ENCODE results near the gene FGD6. TPM values are rescaled to one million over a fixed set of nuclear protein-coding genes. Genes with fewer than 3 reads are reported as not detected.

Gene FGD6
- total and polyA plus RNA-seq, 2 donors (not counting 1 experiment from before 2014, with no cell fraction given), result 1.2 to 8.4 TPM

GRCh38 chr12:95220190-95220589 is 2.9 kb upstream of the FGD6 start:
- peaks cover 76% of the 10 kb centered on the region for H3K79me2 ChIP-seq (ENCODE audit: control insufficient read depth, insufficient read depth, low read length)
- no peaks in the 10 kb centered on the region for H3K9me3 Mint-ChIP-seq (ENCODE audit: insufficient read depth)
- H3K27ac Mint-ChIP-seq, result no peak overlapping the region
- H3K27ac ChIP-seq (ENCODE audit: low read length in 2 of 2), result no peak overlapping the region
- no peak for TF ChIP-seq CTCF (IDR thresholded peaks at IDR 0.05)
- no peak for TF ChIP-seq EZH2 (IDR thresholded peaks at IDR 0.05; ENCODE audit: borderline replicate concordance, insufficient read depth, low read depth, low read length, poor library complexity, severe bottlenecking)
- DNase-seq, result no peak
- ChIA-PET CTCF (interaction anchor here (1.3 kb wide), 1 partner anchor 103 kb away, joined by 4 read pairs; no protein-coding TSS in a partner anchor), POLR2A (no interaction called here)
- no peak overlapping the region for H3K9ac ChIP-seq (ENCODE audit: low read length)
- peaks cover 42% of the 10 kb centered on the region for H3K4me1 Mint-ChIP-seq
- H2AFZ ChIP-seq (ENCODE audit: insufficient read depth, low read depth, low read length, poor library complexity, severe bottlenecking), result no peak overlapping the region
- H3K27me3 Mint-ChIP-seq, result no peaks in the 10 kb centered on the region
- no peaks in the 10 kb centered on the region for H3K9me3 ChIP-seq (ENCODE audit: control extremely low read depth in 1 of 3, control insufficient read depth in 2 of 3, insufficient read depth in 1 of 3, low read length in 2 of 3)
- H4K20me1 ChIP-seq (ENCODE audit: control insufficient read depth, insufficient read depth, low read length, poor library complexity, severe bottlenecking), result peaks cover 13% of the 10 kb centered on the region
- H3K36me3 ChIP-seq (replicated peaks in 1 of 2; ENCODE audit: control extremely low read depth in 1 of 2, control insufficient read depth in 1 of 2, extremely low read depth in 1 of 2, insufficient read depth in 2 of 2, low read length in 1 of 2), result peaks cover 0 to 11% of the 10 kb centered on the region in 2 experiments
- H3K4me3 ChIP-seq (ENCODE audit: control extremely low read depth in 1 of 5, extremely low read depth in 1 of 5, insufficient read depth in 1 of 5, low read depth in 2 of 5, low read length in 4 of 5), result no peak overlapping the region
- H3K4me3 Mint-ChIP-seq, result no peak overlapping the region
- no peaks in the 10 kb centered on the region for H3K27me3 ChIP-seq (replicated peaks in 1 of 4; ENCODE audit: control extremely low read depth in 1 of 4, control insufficient read depth in 3 of 4, insufficient read depth in 4 of 4, low read length in 3 of 4)
- peaks cover 11% of the 10 kb centered on the region in 2 donors for H3K4me1 ChIP-seq (ENCODE audit: control insufficient read depth in 2 of 2, insufficient read depth in 2 of 2, low read length in 2 of 2)
- 100% methylated on average over 4 of the region's 4 CpGs for WGBS (ENCODE audit: insufficient coverage)
- intact Hi-C loops (cut with micrococcal nuclease), result no loop called here
- no peak overlapping the region for H3K4me2 ChIP-seq (replicated peaks; ENCODE audit: low read depth, low read length, poor library complexity, severe bottlenecking)
- no peak for ATAC-seq (ENCODE audit: low read depth)
